ENCODE results near the gene HIF3A.
"Not testable (repeated sequence)": the region's sequence is repeated elsewhere in the genome, so short reads cannot be mapped to it uniquely, and the experiment has no call there.

Gene HIF3A

GRCh38 chr19:46365561-46365960 lies 68.7 kb downstream of the HIF3A start:
- DNase-seq, result no peak

GRCh38 chr19:46366620-46367292 lies 69.9 kb downstream of the HIF3A start:
- no peak for DNase-seq

GRCh38 chr19:46367426-46367825 lies 70.6 kb downstream of the HIF3A start:
- DNase-seq, result no peak

GRCh38 chr19:46368116-46368515 lies 71.3 kb downstream of the HIF3A start:
- no peak for DNase-seq

- DNase-seq, result no peak
Observed at GRCh38 chr19:46369817-46370216, 73.0 kb downstream of the HIF3A start.

- DNase-seq, result no peak
Observed at GRCh38 chr19:46371371-46371901, 74.6 kb downstream of the HIF3A start.

GRCh38 chr19:46372901-46373490 lies 76.2 kb downstream of the HIF3A start:
- no peak for DNase-seq

- DNase-seq, result no peak
Observed at GRCh38 chr19:46373491-46374359, 76.9 kb downstream of the HIF3A start.

GRCh38 chr19:46374536-46375475 lies 78.0 kb downstream of the HIF3A start:
- no peak for DNase-seq

- DNase-seq, result not testable (repeated sequence)
Observed at GRCh38 chr19:46375476-46376067, 78.7 kb downstream of the HIF3A start.

GRCh38 chr19:46376241-46377153 lies 79.7 kb downstream of the HIF3A start:
- no peak for DNase-seq

- DNase-seq, result no peak
Observed at GRCh38 chr19:46378268-46378667, 81.4 kb downstream of the HIF3A start.

- DNase-seq, result no peak
Observed at GRCh38 chr19:46380690-46381089, 83.8 kb downstream of the HIF3A start.

GRCh38 chr19:46381346-46381745 lies 84.5 kb downstream of the HIF3A start:
- DNase-seq, result no peak

- no peak for DNase-seq
Observed at GRCh38 chr19:46381756-46382345, 85.0 kb downstream of the HIF3A start.

- no peak for DNase-seq
Observed at GRCh38 chr19:46383171-46383815, 86.5 kb downstream of the HIF3A start.

GRCh38 chr19:46383846-46384245 lies 87.0 kb downstream of the HIF3A start:
- no peak for DNase-seq

GRCh38 chr19:46384396-46384795 lies 87.6 kb downstream of the HIF3A start:
- DNase-seq, result no peak

- no peak for DNase-seq
Observed at GRCh38 chr19:46385636-46386035, 88.8 kb downstream of the HIF3A start.

GRCh38 chr19:46386151-46386550 lies 89.3 kb downstream of the HIF3A start:
- DNase-seq, result no peak
